H9 (cell line): ENCODE data around the gene EPB41L2. TPM values are rescaled to one million over a fixed set of nuclear protein-coding genes. Genes with fewer than 3 reads are reported as not detected.

ENCODE experiments used
- DNase-seq: peaks from one replicate; pipeline ENCODE4 v3.0.0-alpha.2; 2017
- H2AFZ ChIP-seq: one replicate; pipeline ENCODE4 v1.6.1; 2013; ENCODE audit warnings: mild to moderate bottlenecking, low read length, control low read depth, moderate library complexity
- H2AK5ac ChIP-seq: 2 replicates; pipeline ENCODE4 v1.6.1; 2013; ENCODE audit warnings: low read length, control low read depth, mixed read lengths; ENCODE audit not compliant: insufficient read length
- H2BK120ac ChIP-seq: one replicate; pipeline ENCODE4 v1.6.1; 2013; ENCODE audit warnings: low read depth, mild to moderate bottlenecking, low read length, control low read depth, inconsistent platforms; ENCODE audit not compliant: poor library complexity, severe bottlenecking
- H2BK12ac ChIP-seq: 2 replicates; pipeline ENCODE4 v1.6.1; 2013; ENCODE audit warnings: low read length, control low read depth, mixed read lengths, low read depth; ENCODE audit not compliant: insufficient read length
- H2BK15ac ChIP-seq: 2 replicates; pipeline ENCODE4 v1.6.1; 2013; ENCODE audit warnings: low read depth, low read length, control low read depth
- H2BK20ac ChIP-seq: one replicate; pipeline ENCODE4 v1.6.1; 2013; ENCODE audit warnings: low read depth, mild to moderate bottlenecking, low read length, control low read depth, inconsistent platforms; ENCODE audit not compliant: poor library complexity, severe bottlenecking
- H2BK5ac ChIP-seq: 2 replicates; pipeline ENCODE4 v1.6.1; 2013; ENCODE audit warnings: low read length, control low read depth, mixed read lengths; ENCODE audit not compliant: insufficient read length
- H3K14ac ChIP-seq: 2 replicates; pipeline ENCODE4 v1.6.1; 2013; ENCODE audit warnings: low read length, control low read depth; ENCODE audit not compliant: insufficient read depth
- H3K18ac ChIP-seq: 2 replicates; pipeline ENCODE4 v1.6.1; 2013; ENCODE audit warnings: low read depth, mild to moderate bottlenecking, mixed read lengths, low read length, control low read depth; ENCODE audit not compliant: insufficient read length
- H3K23ac ChIP-seq: 2 replicates; pipeline ENCODE4 v1.6.1; 2013; ENCODE audit warnings: low read length, control low read depth, mixed read lengths, low read depth; ENCODE audit not compliant: insufficient read length
- H3K23me2 ChIP-seq: 2 replicates; pipeline ENCODE4 v1.6.1; 2013; ENCODE audit warnings: low read depth, mild to moderate bottlenecking, mixed read lengths, low read length, control low read depth; ENCODE audit not compliant: insufficient read length, poor library complexity, severe bottlenecking
- H3K27ac ChIP-seq: 2 replicates; pipeline ENCODE4 v1.5.1; 2013; ENCODE audit warnings: low read length, control low read depth, mixed read lengths, low read depth; ENCODE audit not compliant: insufficient read length
- H3K27me3 ChIP-seq: 2 replicates; pipeline ENCODE4 v1.6.1; 2013; ENCODE audit warnings: low read length, control low read depth, inconsistent platforms; ENCODE audit not compliant: insufficient read depth
- H3K4ac ChIP-seq: 2 replicates; pipeline ENCODE4 v1.6.1; 2013; ENCODE audit warnings: low read depth, mild to moderate bottlenecking, control low read depth, inconsistent platforms, low read length, moderate library complexity
- H3K4me1 ChIP-seq: 2 replicates; pipeline ENCODE4 v1.6.1; 2013; ENCODE audit warnings: low read length, control low read depth, inconsistent platforms; ENCODE audit not compliant: insufficient read depth
- H3K4me2 ChIP-seq: 2 replicates; pipeline ENCODE4 v1.6.1; 2013; ENCODE audit warnings: low read length, control low read depth, mixed read lengths; ENCODE audit not compliant: insufficient read length, insufficient read depth
- H3K56ac ChIP-seq: 2 replicates; pipeline ENCODE4 v1.6.1; 2013; ENCODE audit warnings: low read depth, mild to moderate bottlenecking, mixed read lengths, low read length, control low read depth; ENCODE audit not compliant: insufficient read length
- H3K79me1 ChIP-seq: 2 replicates; pipeline ENCODE4 v1.6.1; 2013; ENCODE audit warnings: low read depth, mild to moderate bottlenecking, moderate library complexity, low read length, control low read depth, inconsistent platforms; ENCODE audit not compliant: insufficient read depth, poor library complexity, severe bottlenecking
- H3K79me2 ChIP-seq: 2 replicates; pipeline ENCODE4 v1.6.1; 2013; ENCODE audit warnings: low read length, control low read depth, inconsistent platforms; ENCODE audit not compliant: insufficient read depth
- H3K9ac ChIP-seq: 2 replicates; pipeline ENCODE4 v1.6.1; 2013; ENCODE audit warnings: low read length, control low read depth, mixed read lengths; ENCODE audit not compliant: insufficient read length; ENCODE audit errors: extremely low read depth
- H3K9me3 ChIP-seq: one replicate; pipeline ENCODE4 v1.6.1; 2013; ENCODE audit warnings: low read depth, low read length, inconsistent platforms; ENCODE audit not compliant: control insufficient read depth
- H3T11ph ChIP-seq: one replicate; pipeline ENCODE4 v1.6.1; 2013; ENCODE audit warnings: mild to moderate bottlenecking, low read length, control low read depth, inconsistent platforms
- H4K20me1 ChIP-seq: one replicate; pipeline ENCODE4 v1.6.1; 2013; ENCODE audit not compliant: control insufficient read depth, insufficient read length, insufficient read depth
- H4K5ac ChIP-seq: 2 replicates; pipeline ENCODE4 v1.6.1; 2013; ENCODE audit warnings: low read depth, mild to moderate bottlenecking, mixed read lengths, low read length, control low read depth; ENCODE audit not compliant: insufficient read length
- H4K8ac ChIP-seq: replicated peaks from 2 replicates; pipeline ENCODE4 v1.6.1; 2013; ENCODE audit warnings: low read length, control low read depth, mixed read lengths, low read depth; ENCODE audit not compliant: insufficient read length
- H4K91ac ChIP-seq: 2 replicates; pipeline ENCODE4 v1.6.1; 2013; ENCODE audit warnings: low read depth, mild to moderate bottlenecking, moderate library complexity, mixed read lengths, low read length, control low read depth; ENCODE audit not compliant: insufficient read length
- H3K27ac Mint-ChIP-seq, 3 experiments: 2 replicates in 2 of 3; 3 replicates in 1 of 3; pipeline ENCODE4 v1.8.0; 2020 to 2021; ENCODE audit warnings: mixed read lengths in 3 of 3, mild to moderate bottlenecking in 1 of 3, moderate library complexity in 1 of 3
- H3K27me3 Mint-ChIP-seq: 2 replicates; pipeline ENCODE4 v1.8.0; 2021; ENCODE audit warnings: low read depth, mild to moderate bottlenecking, moderate library complexity, mixed read lengths
- H3K36me3 Mint-ChIP-seq, 3 experiments: 2 replicates in 2 of 3; 3 replicates in 1 of 3; pipeline ENCODE4 v1.8.0; 2020 to 2021; ENCODE audit warnings: low read depth in 3 of 3, mixed read lengths in 3 of 3; ENCODE audit not compliant: insufficient read depth in 1 of 3
- H3K4me1 Mint-ChIP-seq, 2 experiments: 2 replicates each; pipeline ENCODE4 v1.8.0; 2020; ENCODE audit warnings: mixed read lengths in 2 of 2
- H3K4me3 Mint-ChIP-seq, 2 experiments: 2 replicates in 1 of 2; 3 replicates in 1 of 2; pipeline ENCODE4 v1.8.0; 2020 to 2021; ENCODE audit warnings: mild to moderate bottlenecking in 2 of 2, mixed read lengths in 2 of 2, moderate library complexity in 1 of 2
- H3K9me3 Mint-ChIP-seq, 2 experiments: 2 replicates in 1 of 2; 3 replicates in 1 of 2; pipeline ENCODE4 v1.8.0; 2020; ENCODE audit warnings: mild to moderate bottlenecking in 2 of 2, mixed read lengths in 2 of 2, moderate library complexity in 1 of 2
- WGBS: extraction: QIAGEN DNeasy Blood & Tissue Kit; methylation state at CpG from one replicate; pipeline ENCODE4 v1.1.7; 2013; ENCODE audit warnings: missing lambda C conversion rate, low lambda C conversion rate, mixed read lengths; ENCODE audit not compliant: insufficient read length; ENCODE audit errors: extremely low coverage; 5-methylcytosine and 5-hydroxymethylcytosine counted together
- total RNA-seq: library from RNA; stranded (reverse); gene quantifications from 2 replicates; pipeline ENCODE4 v1.2.1, GENCODE V29; 2021
- TF ChIP-seq, protein P1 (sequence below): fragments of 200-600 bp; sonication (generic); conservative IDR thresholded peaks from 3 replicates; pipeline ENCODE4 v1.8.0; 2021; ENCODE audit warnings: antibody characterized with exemption, mild to moderate bottlenecking

EPB41L2 gene
- total RNA-seq, 1 experiment from 2014 or later, result 90.2 TPM

GRCh38 chr6:130964808-130965604, 98.0 kb downstream of the EPB41L2 start:
- H3K56ac ChIP-seq, result no peak overlapping the region
- TF ChIP-seq, protein P1, sequence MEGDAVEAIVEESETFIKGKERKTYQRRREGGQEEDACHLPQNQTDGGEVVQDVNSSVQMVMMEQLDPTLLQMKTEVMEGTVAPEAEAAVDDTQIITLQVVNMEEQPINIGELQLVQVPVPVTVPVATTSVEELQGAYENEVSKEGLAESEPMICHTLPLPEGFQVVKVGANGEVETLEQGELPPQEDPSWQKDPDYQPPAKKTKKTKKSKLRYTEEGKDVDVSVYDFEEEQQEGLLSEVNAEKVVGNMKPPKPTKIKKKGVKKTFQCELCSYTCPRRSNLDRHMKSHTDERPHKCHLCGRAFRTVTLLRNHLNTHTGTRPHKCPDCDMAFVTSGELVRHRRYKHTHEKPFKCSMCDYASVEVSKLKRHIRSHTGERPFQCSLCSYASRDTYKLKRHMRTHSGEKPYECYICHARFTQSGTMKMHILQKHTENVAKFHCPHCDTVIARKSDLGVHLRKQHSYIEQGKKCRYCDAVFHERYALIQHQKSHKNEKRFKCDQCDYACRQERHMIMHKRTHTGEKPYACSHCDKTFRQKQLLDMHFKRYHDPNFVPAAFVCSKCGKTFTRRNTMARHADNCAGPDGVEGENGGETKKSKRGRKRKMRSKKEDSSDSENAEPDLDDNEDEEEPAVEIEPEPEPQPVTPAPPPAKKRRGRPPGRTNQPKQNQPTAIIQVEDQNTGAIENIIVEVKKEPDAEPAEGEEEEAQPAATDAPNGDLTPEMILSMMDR, result no peak
- H3K79me2 ChIP-seq, result peaks cover 4% of the 10 kb centered on the region; the same call in 1 of the 2 replicates
- H3K23me2 ChIP-seq, result no peaks in the 10 kb centered on the region
- no peak overlapping the region for H2AK5ac ChIP-seq
- no peaks in the 10 kb centered on the region for H3K27me3 ChIP-seq
- no peaks in the 10 kb centered on the region for H3K27me3 Mint-ChIP-seq
- H3K9me3 ChIP-seq, result no peaks in the 10 kb centered on the region
- no peak overlapping the region for H3K23ac ChIP-seq
- H3K79me1 ChIP-seq, result no peaks in the 10 kb centered on the region
- no peak overlapping the region for H2BK15ac ChIP-seq
- no peak overlapping the region for H2AFZ ChIP-seq
- no peak overlapping the region for H3T11ph ChIP-seq
- H4K8ac ChIP-seq, result no peak overlapping the region
- H3K4ac ChIP-seq, result no peak overlapping the region
- H2BK20ac ChIP-seq, result no peak overlapping the region
- peaks cover 19% of the 10 kb centered on the region for H3K4me1 ChIP-seq
- H3K4me3 Mint-ChIP-seq, result no peak overlapping the region
- no peak overlapping the region for H3K27ac Mint-ChIP-seq
- no peaks in the 10 kb centered on the region for H3K9me3 Mint-ChIP-seq
- H4K5ac ChIP-seq, result no peak overlapping the region
- H3K4me1 Mint-ChIP-seq, result peaks cover 28% of the 10 kb centered on the region in 2 experiments
- WGBS, result no CpG with 5 or more reads among the region's 5 CpGs
- no peaks in the 10 kb centered on the region for H4K20me1 ChIP-seq
- H3K4me2 ChIP-seq, result no peak overlapping the region
- H2BK120ac ChIP-seq, result no peak overlapping the region
- H2BK5ac ChIP-seq, result no peak overlapping the region
- H2BK12ac ChIP-seq, result no peak overlapping the region
- H3K36me3 Mint-ChIP-seq, result no peaks in the 10 kb centered on the region
- no peak overlapping the region for H4K91ac ChIP-seq
- no peak overlapping the region for H3K9ac ChIP-seq
- H3K27ac ChIP-seq, result no peak overlapping the region
- no peak overlapping the region for H3K14ac ChIP-seq
- H3K18ac ChIP-seq, result no peak overlapping the region
- no peak for DNase-seq
